Naive B cell (primary cell): ENCODE data around the gene DNAAF8. TPM values are rescaled to one million over a fixed set of nuclear protein-coding genes. Genes with fewer than 3 reads are reported as not detected.
A peak's percentile ranks its signal among the peaks of the same experiment; 100 is the strongest.
"Not testable (repeated sequence)": the region's sequence is repeated elsewhere in the genome, so short reads cannot be mapped to it uniquely, and the experiment has no call there.

ENCODE experiments used
- ATAC-seq, 2 donors: fragments of 150-1000 bp; cut with Tn5 transposase; 2 replicates each; pipeline ENCODE4 v1.10.0; 2021; ENCODE audit warnings: low read depth in 2 of 2, mild to moderate bottlenecking in 2 of 2, moderate library complexity in 2 of 2
- DNase-seq: peaks from one replicate; pipeline ENCODE4 v3.0.0; 2022
- H3K27ac Mint-ChIP-seq, 6 donors: one replicate each; pipeline ENCODE4 v1.8.0; 2020 to 2022; ENCODE audit warnings: mild to moderate bottlenecking in 6 of 6, mixed read lengths in 6 of 6, moderate library complexity in 5 of 6, inconsistent platforms in 2 of 6
- H3K27me3 Mint-ChIP-seq, 3 donors: one replicate each; pipeline ENCODE4 v1.8.0; 2021 to 2022; ENCODE audit warnings: mixed read lengths in 3 of 3, mild to moderate bottlenecking in 1 of 3
- H3K36me3 Mint-ChIP-seq, 2 donors: one replicate each; pipeline ENCODE4 v1.8.0; 2020 to 2022; ENCODE audit warnings: mixed read lengths in 2 of 2, inconsistent platforms in 1 of 2, mild to moderate bottlenecking in 1 of 2
- H3K4me1 Mint-ChIP-seq, 3 donors: one replicate each; pipeline ENCODE4 v1.8.0; 2020 to 2022; ENCODE audit warnings: mixed read lengths in 3 of 3, inconsistent platforms in 1 of 3, mild to moderate bottlenecking in 1 of 3, moderate library complexity in 1 of 3
- H3K4me3 Mint-ChIP-seq, 8 donors: one replicate each; pipeline ENCODE4 v1.8.0; 2020 to 2022; ENCODE audit warnings: mild to moderate bottlenecking in 8 of 8, mixed read lengths in 8 of 8, moderate library complexity in 8 of 8, inconsistent platforms in 2 of 8
- H3K9me3 Mint-ChIP-seq, 7 donors: one replicate each; pipeline ENCODE4 v1.8.0; 2020 to 2022; ENCODE audit warnings: mixed read lengths in 7 of 7, mild to moderate bottlenecking in 5 of 7, inconsistent platforms in 2 of 7, moderate library complexity in 1 of 7
- polyA plus RNA-seq, 6 donors: library from polyadenylated mRNA; unstranded; fragments of 300-500 nt; fragmentation: Illumina TruSeq; gene quantifications; one replicate each; pipeline ENCODE4 v1.2.3, GENCODE V29; 2021; ENCODE audit warnings: low read depth in 6 of 6

The DNAAF8 gene
- polyA plus RNA-seq, 6 donors from 2014 or later = 0.30 to 0.84 (median 0.35) TPM; not detected in 2

GRCh38 chr16:4723071-4723767, 11.1 kb upstream of the DNAAF8 start:
- peak overlapping the region in 1 of 6 donors; percentile 9 for H3K27ac Mint-ChIP-seq
- H3K36me3 Mint-ChIP-seq = peaks cover 0 to 7% of the 10 kb centered on the region in 2 donors
- ATAC-seq = no peak
- peaks cover 5 to 13% (median 12%) of the 10 kb centered on the region in 3 donors for H3K4me1 Mint-ChIP-seq
- H3K27me3 Mint-ChIP-seq = no peaks in the 10 kb centered on the region
- no peak overlapping the region for H3K4me3 Mint-ChIP-seq
- DNase-seq = no peak
- H3K9me3 Mint-ChIP-seq = no peaks in the 10 kb centered on the region

GRCh38 chr16:4724661-4725270, 9.6 kb upstream of the DNAAF8 start:
- Mint-ChIP-seq H3K36me3 (peaks cover 0 to 7% of the 10 kb centered on the region in 2 donors), H3K27ac (peak overlapping the region in 2 of 6 donors; percentile 29 to 41), H3K9me3 (no peaks in the 10 kb centered on the region), H3K27me3 (no peaks in the 10 kb centered on the region), H3K4me3 (no peak overlapping the region), H3K4me1 (no peaks in the 10 kb centered on the region)
- DNase-seq (no peak), ATAC-seq (no peak)

DNA sequence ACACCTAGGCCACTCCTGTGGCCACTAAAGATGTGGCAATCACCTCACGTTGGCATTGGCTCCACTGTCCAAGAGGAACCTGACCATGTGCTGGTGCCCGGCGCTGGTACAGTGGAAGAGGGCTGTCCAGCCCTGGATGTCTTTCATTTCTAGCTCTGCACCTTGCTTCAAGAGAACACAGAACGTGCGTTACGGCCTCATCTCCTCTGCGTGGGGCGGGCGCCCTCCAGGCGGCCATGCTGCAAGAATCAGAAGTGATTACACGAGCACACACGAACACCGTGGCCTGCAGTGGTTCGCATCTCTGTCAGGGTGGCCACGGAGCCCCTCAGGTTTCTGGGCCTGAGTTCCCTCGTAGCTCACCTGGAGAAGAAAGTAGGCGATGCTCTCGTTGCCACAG, 7.7 kb upstream of the DNAAF8 start:
- H3K27ac Mint-ChIP-seq = no peak overlapping the region
- H3K4me3 Mint-ChIP-seq = no peak overlapping the region
- peaks cover 0 to 7% of the 10 kb centered on the region in 2 donors for H3K36me3 Mint-ChIP-seq
- no peaks in the 10 kb centered on the region for H3K9me3 Mint-ChIP-seq
- no peak for ATAC-seq
- no peaks in the 10 kb centered on the region for H3K4me1 Mint-ChIP-seq
- DNase-seq = no peak
- H3K27me3 Mint-ChIP-seq = no peaks in the 10 kb centered on the region

- Mint-ChIP-seq H3K27me3 (no peaks in the 10 kb centered on the region), H3K4me3 (no peak overlapping the region), H3K36me3 (peaks cover 0 to 7% of the 10 kb centered on the region in 2 donors), H3K27ac (peak overlapping the region in 1 of 6 donors; percentile 67), H3K4me1 (peaks cover 5 to 9% (median 7%) of the 10 kb centered on the region in 3 donors), H3K9me3 (no peaks in the 10 kb centered on the region)
- no peak for DNase-seq
- no peak for ATAC-seq
Measured at GRCh38 chr16:4728676-4729075, 5.7 kb upstream of the DNAAF8 start.

GRCh38 chr16:4729876-4730275, 4.5 kb upstream of the DNAAF8 start:
- peaks cover 0 to 4% of the 10 kb centered on the region in 2 donors for H3K36me3 Mint-ChIP-seq
- DNase-seq = no peak
- peak overlapping the region in 1 of 8 donors; percentile 27 for H3K4me3 Mint-ChIP-seq
- H3K4me1 Mint-ChIP-seq = peaks cover 5 to 18% (median 12%) of the 10 kb centered on the region in 3 donors
- no peaks in the 10 kb centered on the region for H3K27me3 Mint-ChIP-seq
- H3K9me3 Mint-ChIP-seq = no peaks in the 10 kb centered on the region
- no peak for ATAC-seq
- no peak overlapping the region for H3K27ac Mint-ChIP-seq

DNA sequence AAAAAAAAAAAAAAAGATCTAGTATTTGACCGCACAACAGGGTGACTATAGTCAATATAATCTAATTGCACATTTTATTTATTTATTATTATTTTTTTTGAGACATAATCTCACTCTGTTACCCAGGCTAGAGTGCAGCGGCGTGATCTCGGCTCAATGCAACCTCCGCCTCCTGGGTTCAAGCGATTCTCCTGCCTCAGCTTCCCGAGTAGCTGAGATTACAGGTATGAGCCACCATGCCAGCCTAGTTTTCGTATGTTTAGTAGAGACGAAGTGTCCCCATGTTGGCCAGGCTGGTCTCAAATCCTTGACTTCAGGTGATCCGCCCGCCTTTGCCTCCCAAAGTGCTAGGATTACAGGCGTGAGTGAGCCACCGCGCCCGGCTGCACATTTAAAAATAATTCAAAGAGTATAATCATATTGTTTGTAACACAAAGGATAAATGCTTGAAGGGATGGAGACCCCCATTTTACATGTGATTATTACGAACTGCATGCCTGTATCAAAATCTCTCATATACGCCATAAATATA, 1.1 kb upstream of the DNAAF8 start:
- ATAC-seq = no peak
- H3K9me3 Mint-ChIP-seq = no peaks in the 10 kb centered on the region

GRCh38 chr16:4733747-4734062, 632 bp upstream of the DNAAF8 start:
- H3K27ac Mint-ChIP-seq = peak overlapping the region in 5 of 6 donors; percentile 51 to 86 (median 85)
- ATAC-seq = peak; percentile 10
- peak overlapping the region; percentile 92 to 98 (median 94) for H3K4me3 Mint-ChIP-seq
- no peaks in the 10 kb centered on the region for H3K9me3 Mint-ChIP-seq
- H3K27me3 Mint-ChIP-seq = no peaks in the 10 kb centered on the region
- no peaks in the 10 kb centered on the region for H3K36me3 Mint-ChIP-seq
- no peak for DNase-seq
- peaks cover 11 to 24% (median 21%) of the 10 kb centered on the region in 3 donors for H3K4me1 Mint-ChIP-seq

More for the DNA sequence above, 1.1 kb upstream of the DNAAF8 start:
- Mint-ChIP-seq H3K4me1 (peaks cover 11 to 24% (median 21%) of the 10 kb centered on the region in 3 donors), H3K36me3 (no peaks in the 10 kb centered on the region), H3K27ac (peak overlapping the region in 4 of 6 donors; percentile 78 to 86 (median 86)), H3K27me3 (no peaks in the 10 kb centered on the region), H3K4me3 (peak overlapping the region; percentile 92 to 98 (median 94))
- DNase-seq = no peak

DNA sequence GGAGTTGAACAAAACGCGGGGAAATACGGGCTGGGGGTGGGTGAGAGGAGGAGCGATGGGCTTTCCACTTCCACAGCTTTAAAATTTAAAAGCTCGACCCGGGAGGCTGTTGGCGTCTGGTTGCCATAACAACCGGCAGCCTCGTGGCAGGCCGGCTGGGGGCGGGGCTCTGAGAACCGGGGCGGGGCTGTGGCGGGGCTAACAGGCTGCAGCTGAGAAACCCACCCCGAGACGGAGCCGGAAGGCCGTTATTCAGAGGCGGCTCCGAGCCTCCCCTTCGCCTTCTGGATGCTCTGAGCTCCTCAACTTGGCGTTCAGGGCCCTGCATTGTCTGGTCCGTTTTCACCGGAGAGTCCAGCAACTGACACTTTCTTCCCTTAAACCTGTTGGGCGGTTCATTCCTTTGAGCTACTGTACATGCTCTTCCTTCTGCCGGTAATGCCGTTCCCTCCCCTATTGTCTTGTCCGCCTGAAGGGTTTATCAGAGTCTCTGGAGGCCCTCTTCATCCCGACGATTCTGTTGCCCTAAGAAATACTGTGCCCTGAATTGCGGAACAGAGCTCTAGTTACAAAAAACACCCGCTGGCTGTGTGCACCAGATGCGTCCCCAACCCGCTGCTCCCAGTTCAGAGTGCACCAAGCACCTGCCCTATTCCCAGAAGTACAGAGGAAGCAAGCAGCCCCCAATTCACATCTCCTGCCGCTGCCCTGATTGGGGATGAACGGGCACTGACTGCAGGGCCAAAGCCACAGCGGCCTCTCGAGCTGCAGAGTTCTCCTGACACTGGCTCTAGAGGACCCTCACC, 596 bp downstream of the DNAAF8 start:
- no peaks in the 10 kb centered on the region for H3K9me3 Mint-ChIP-seq
- no peaks in the 10 kb centered on the region for H3K36me3 Mint-ChIP-seq
- peak overlapping the region; percentile 86 to 97 (median 96) for H3K27ac Mint-ChIP-seq
- ATAC-seq = peak; percentile 81 to 82
- H3K27me3 Mint-ChIP-seq = no peaks in the 10 kb centered on the region
- peak overlapping the region; percentile 92 to 98 (median 94) for H3K4me3 Mint-ChIP-seq
- peak; percentile 92 for DNase-seq
- peaks cover 11 to 24% (median 21%) of the 10 kb centered on the region in 3 donors for H3K4me1 Mint-ChIP-seq

DNA sequence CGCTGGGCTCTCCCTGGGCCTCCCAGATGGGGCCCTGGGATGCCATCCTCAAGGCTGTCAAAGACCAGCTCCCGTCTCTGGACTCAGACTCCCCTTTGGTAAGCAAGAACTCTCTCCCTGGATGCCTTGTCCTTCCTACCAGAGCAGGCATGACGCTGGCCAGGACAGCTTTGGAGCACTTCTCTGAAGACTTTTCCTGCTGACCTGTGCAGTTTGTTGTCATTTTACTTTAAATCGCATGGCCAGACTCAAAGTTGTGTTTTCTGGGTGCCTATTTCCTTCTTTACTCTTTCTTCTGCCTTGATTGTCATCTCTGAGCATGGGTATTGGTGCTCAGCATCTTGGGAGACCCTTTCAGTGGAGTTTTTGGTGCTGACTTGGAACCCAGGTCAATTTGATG, 2.2 kb downstream of the DNAAF8 start:
- Mint-ChIP-seq H3K36me3 (no peaks in the 10 kb centered on the region), H3K4me1 (peaks cover 11 to 24% (median 21%) of the 10 kb centered on the region in 3 donors), H3K9me3 (no peaks in the 10 kb centered on the region), H3K4me3 (peak overlapping the region in 4 of 8 donors; percentile 1 to 71 (median 32)), H3K27ac (no peak overlapping the region), H3K27me3 (no peaks in the 10 kb centered on the region)
- ATAC-seq = no peak
- DNase-seq = no peak

DNA sequence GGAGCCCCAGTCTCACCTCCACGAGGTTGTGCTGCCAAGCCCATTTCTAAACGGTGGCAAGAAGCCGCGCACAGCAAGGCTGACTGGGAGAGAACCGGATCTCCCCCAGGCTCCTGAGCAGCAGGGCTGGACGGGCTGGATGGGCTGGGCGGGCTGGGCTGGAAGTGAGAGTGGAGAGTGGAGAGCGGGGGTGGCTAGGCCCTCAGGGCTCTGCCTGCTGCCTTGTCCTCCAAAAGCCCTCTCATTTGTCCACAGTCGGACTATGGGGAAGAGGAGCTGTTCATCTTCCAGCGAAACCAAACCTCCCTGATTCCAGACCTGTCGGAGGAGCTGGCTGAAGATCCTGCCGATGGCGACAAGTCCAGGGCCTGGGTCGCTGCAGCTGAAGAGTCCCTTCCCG, 3.2 kb downstream of the DNAAF8 start:
- DNase-seq = no peak
- Mint-ChIP-seq H3K9me3 (no peaks in the 10 kb centered on the region), H3K4me1 (peaks cover 11 to 24% (median 19%) of the 10 kb centered on the region in 3 donors), H3K36me3 (no peaks in the 10 kb centered on the region), H3K27ac (no peak overlapping the region), H3K4me3 (peak overlapping the region in 1 of 8 donors; percentile 68), H3K27me3 (no peaks in the 10 kb centered on the region)
- no peak for ATAC-seq

- not testable (repeated sequence) for H3K36me3 Mint-ChIP-seq, H3K27ac Mint-ChIP-seq, H3K9me3 Mint-ChIP-seq, DNase-seq, H3K27me3 Mint-ChIP-seq, ATAC-seq
- Mint-ChIP-seq H3K4me3 (peak overlapping the region in 1 of 8 donors; percentile 68), H3K4me1 (peaks cover 11 to 24% (median 22%) of the 10 kb centered on the region in 3 donors)
Measured at GRCh38 chr16:4738370-4738769, 4.0 kb downstream of the DNAAF8 start.

GRCh38 chr16:4743226-4743878, 9.0 kb downstream of the DNAAF8 start:
- peak overlapping the region in 2 of 6 donors; percentile 22 to 38 for H3K27ac Mint-ChIP-seq
- H3K4me3 Mint-ChIP-seq = peak overlapping the region in 6 of 8 donors; percentile 2 to 89 (median 76)

More at GRCh38 chr16:4743226-4743878, 9.0 kb downstream of the DNAAF8 start:
- no peak for DNase-seq
- Mint-ChIP-seq H3K4me1 (peaks cover 18 to 28% (median 23%) of the 10 kb centered on the region in 3 donors), H3K9me3 (no peaks in the 10 kb centered on the region), H3K27me3 (no peaks in the 10 kb centered on the region), H3K36me3 (no peaks in the 10 kb centered on the region)
- ATAC-seq = no peak
